ENCODE results near the gene DNAJB2.
A peak's percentile ranks its signal among the peaks of the same experiment; 100 is the strongest.

The DNAJB2 gene
- 44.4 to 96.3 reads per million in 2 experiments for total RNA-seq

GRCh38 chr2:219279151-219279915 lies at the start of gene DNAJB2:
Gene DNAJB2 (plus strand): TSS chr2:219279366. CDS start chr2:219279834, 468 bp downstream.
- peak; percentile 99 for DNase-seq (ENCODE audit: low read depth)

GRCh38 chr2:219230059-219230540 lies 49.1 kb upstream of the DNAJB2 start:
- no peak for DNase-seq (ENCODE audit: low read depth)

GRCh38 chr2:219234331-219234730 lies 44.8 kb upstream of the DNAJB2 start:
- no peak for DNase-seq (ENCODE audit: low read depth)

- DNase-seq (ENCODE audit: low read depth), result no peak
These were observed 35.8 kb upstream of the DNAJB2 start for GRCh38 chr2:219243291-219243761.

GRCh38 chr2:219244789-219245147 lies 34.4 kb upstream of the DNAJB2 start:
- no peak for DNase-seq (ENCODE audit: low read depth)

- peak; percentile 73 for DNase-seq (ENCODE audit: low read depth)
These were observed 33.8 kb upstream of the DNAJB2 start, which contains the start of the genes GLB1L and STK16 for GRCh38 chr2:219245148-219245898. Gene GLB1L (minus strand): TSS chr2:219245444. CDS start chr2:219243573, 1,871 bp downstream. Gene STK16 (plus strand): TSS chr2:219245479. CDS start chr2:219246000, 521 bp downstream.

- DNase-seq (ENCODE audit: low read depth), result no peak
These were observed 33.3 kb upstream of the DNAJB2 start for GRCh38 chr2:219245899-219246230.

- no peak for DNase-seq (ENCODE audit: low read depth)
These were observed 32.6 kb upstream of the DNAJB2 start for GRCh38 chr2:219246559-219246958.

- DNase-seq (ENCODE audit: low read depth), result peak; percentile 45
These were observed 31.2 kb upstream of the DNAJB2 start for GRCh38 chr2:219247678-219248642.

- DNase-seq (ENCODE audit: low read depth), result no peak
These were observed 30.3 kb upstream of the DNAJB2 start for GRCh38 chr2:219248845-219249202.

GRCh38 chr2:219249203-219249980 lies 29.8 kb upstream of the DNAJB2 start:
- DNase-seq (ENCODE audit: low read depth), result peak; percentile 35

- no peak for DNase-seq (ENCODE audit: low read depth)
These were observed 29.0 kb upstream of the DNAJB2 start for GRCh38 chr2:219250049-219250781.

- DNase-seq (ENCODE audit: low read depth), result no peak
These were observed 27.5 kb upstream of the DNAJB2 start for GRCh38 chr2:219251656-219252055.

- DNase-seq (ENCODE audit: low read depth), result no peak
These were observed 27.1 kb upstream of the DNAJB2 start for GRCh38 chr2:219252084-219252483.

- no peak for DNase-seq (ENCODE audit: low read depth)
These were observed 26.6 kb upstream of the DNAJB2 start for GRCh38 chr2:219252570-219252899.

- DNase-seq (ENCODE audit: low read depth), result peak; percentile 33
These were observed 26.0 kb upstream of the DNAJB2 start, which contains the start of gene TUBA4B for GRCh38 chr2:219252900-219253752. Gene TUBA4B (plus strand): TSS chr2:219253243. CDS start chr2:219253408, 165 bp downstream.

- peak; percentile 90 for DNase-seq (ENCODE audit: low read depth)
These were observed 25.2 kb upstream of the DNAJB2 start, which contains the start of gene TUBA4A for GRCh38 chr2:219253753-219254589. Gene TUBA4A (minus strand): TSS chr2:219253918. CDS start chr2:219253858, 60 bp downstream.

- DNase-seq (ENCODE audit: low read depth), result peak; percentile 19
These were observed 24.5 kb upstream of the DNAJB2 start for GRCh38 chr2:219254590-219255201.

All from T follicular helper cell (primary cell).